DND-41 (cell line): Measurements from ENCODE around the gene STAT6.

ENCODE experiments used
- ATAC-seq: fragments of 200-7000 bp; cut with Tn5 transposase; 3 replicates; pipeline ENCODE4 v1.9.1; 2021; ENCODE audit warnings: low read depth; ENCODE audit not compliant: insufficient read depth
- DNase-seq: peaks from one replicate; pipeline ENCODE4 v3.0.0-alpha.2; 2020
- H2AFZ ChIP-seq: 2 replicates; pipeline ENCODE4 v1.6.0; 2012; ENCODE audit warnings: low read depth, low read length
- H3K27ac ChIP-seq: 2 replicates; pipeline ENCODE4 v1.5.1; 2012; ENCODE audit warnings: low read length, inconsistent platforms
- H3K27me3 ChIP-seq: fragments of 200-600 bp; sonication (generic); 2 replicates; pipeline ENCODE4 v1.6.0; 2012; ENCODE audit warnings: low read length, mild to moderate bottlenecking, inconsistent platforms; ENCODE audit not compliant: insufficient read depth, poor library complexity
- H3K36me3 ChIP-seq: 2 replicates; pipeline ENCODE4 v1.5.1; 2012; ENCODE audit warnings: low read length, inconsistent platforms; ENCODE audit not compliant: insufficient read depth
- H3K4me1 ChIP-seq: 2 replicates; pipeline ENCODE4 v1.5.1; 2012; ENCODE audit warnings: mild to moderate bottlenecking, low read length; ENCODE audit not compliant: insufficient read depth
- H3K4me2 ChIP-seq: 2 replicates; pipeline ENCODE4 v1.6.0; 2012; ENCODE audit warnings: mild to moderate bottlenecking, moderate library complexity, low read length, inconsistent platforms; ENCODE audit not compliant: insufficient read depth
- H3K4me3 ChIP-seq, 2 experiments: fragments of 200-600 bp in 1 of 2; shearing (Covaris generic) in 1 of 2; 2 replicates each; pipeline ENCODE4 v1.5.1; 2012 to 2016; ENCODE audit warnings: inconsistent platforms in 2 of 2, low read length in 2 of 2, mild to moderate bottlenecking in 2 of 2, low read depth in 1 of 2, moderate library complexity in 1 of 2
- H3K79me2 ChIP-seq: 2 replicates; pipeline ENCODE4 v1.6.0; 2012; ENCODE audit warnings: low read length, inconsistent platforms; ENCODE audit not compliant: insufficient read depth
- H3K9ac ChIP-seq: 2 replicates; pipeline ENCODE4 v1.6.0; 2012; ENCODE audit warnings: low read depth, mild to moderate bottlenecking, inconsistent platforms, low read length, moderate library complexity
- H3K9me3 ChIP-seq: 2 replicates; pipeline ENCODE4 v1.5.1; 2012; ENCODE audit warnings: low read length, moderate library complexity, mild to moderate bottlenecking, inconsistent platforms; ENCODE audit not compliant: insufficient read depth, severe bottlenecking
- H4K20me1 ChIP-seq: 2 replicates; pipeline ENCODE4 v1.6.0; 2012; ENCODE audit warnings: low read length; ENCODE audit not compliant: insufficient read depth
- EZH2 ChIP-seq: IDR thresholded peaks from 3 replicates; pipeline ENCODE4 v1.6.1; 2012; ENCODE audit warnings: borderline replicate concordance, low read depth, mild to moderate bottlenecking, moderate library complexity, low read length, inconsistent platforms; ENCODE audit not compliant: severe bottlenecking
- TF ChIP-seq, protein P1 (sequence below): IDR thresholded peaks from 2 replicates; pipeline ENCODE4 v1.5.1; 2012; ENCODE audit warnings: borderline replicate concordance, low read length, moderate library complexity, mild to moderate bottlenecking; ENCODE audit not compliant: poor library complexity, severe bottlenecking; ENCODE audit errors: extremely low read depth

Gene STAT6

DNA sequence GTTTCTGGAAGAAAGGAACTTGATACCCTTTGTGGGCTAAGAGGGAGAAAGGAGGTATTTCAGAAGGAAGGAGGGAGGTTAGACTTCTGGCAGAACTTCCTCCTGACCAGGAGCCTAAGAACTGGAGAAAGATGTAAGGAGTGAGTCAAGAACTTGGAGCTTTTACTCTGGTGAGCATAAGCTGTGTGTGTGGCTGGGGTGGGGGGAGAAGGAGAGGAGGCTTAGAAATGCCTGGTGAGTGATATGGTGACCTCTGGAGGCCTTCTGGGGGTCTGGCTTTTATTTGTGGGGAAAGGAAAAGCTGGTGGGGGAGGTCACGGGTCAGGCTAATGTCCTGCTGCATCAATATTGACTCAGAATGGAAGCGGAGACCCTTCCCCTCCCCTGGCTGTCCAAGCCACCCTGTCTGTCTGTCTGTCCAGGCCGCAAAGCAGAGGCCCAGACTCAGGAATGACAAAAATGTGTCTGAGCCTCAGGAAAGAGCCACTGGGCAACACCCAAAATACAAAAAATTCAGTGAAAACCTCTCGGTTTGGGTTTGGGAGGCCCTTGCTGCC lies 21.9 kb upstream of the STAT6 start:
- ATAC-seq = no peak

DNA sequence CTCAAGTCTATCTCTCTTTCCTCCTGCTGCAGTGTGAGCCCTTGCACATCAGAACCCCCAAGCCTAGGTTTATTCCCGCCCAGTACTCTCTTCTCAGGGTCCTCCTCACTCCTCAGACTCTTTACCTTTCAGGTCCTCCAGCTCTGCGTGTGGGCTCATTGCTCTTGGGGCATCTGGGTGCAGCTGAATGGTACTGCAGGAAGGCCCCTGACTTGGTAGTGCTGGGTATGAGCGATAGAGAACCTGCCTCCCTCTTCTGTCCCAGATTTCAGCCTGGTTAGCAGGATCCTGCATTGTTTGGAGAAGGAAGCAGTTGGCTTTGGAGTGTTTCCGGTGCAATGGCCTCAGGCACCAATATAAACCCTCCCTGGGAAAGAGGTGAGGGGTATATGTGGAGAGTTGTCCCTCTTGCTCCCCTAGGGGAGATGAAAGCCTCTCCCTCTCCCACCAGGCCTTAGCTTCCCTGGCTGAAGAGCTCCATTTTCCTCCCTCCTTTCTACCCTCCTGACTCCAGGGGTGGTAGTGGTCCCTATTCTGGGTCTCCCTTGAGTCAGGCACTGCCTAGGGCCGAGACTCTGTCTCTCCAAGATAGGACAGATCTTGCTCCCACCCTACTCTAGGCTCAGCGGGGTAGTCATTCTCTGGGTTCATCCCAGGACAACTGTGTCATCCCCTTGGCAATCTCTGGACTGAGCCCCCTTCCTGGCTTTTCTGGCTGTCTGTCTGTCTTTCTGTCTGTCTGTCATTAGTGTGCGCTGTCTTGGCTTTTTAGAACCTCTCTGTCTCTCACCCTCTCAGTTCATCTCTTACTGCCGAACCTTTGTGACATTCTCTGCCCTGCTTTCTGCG lies 21.0 kb upstream of the STAT6 start:
- no peaks in the 10 kb centered on the region for H3K79me2 ChIP-seq
- no peak overlapping the region for H3K27ac ChIP-seq
- TF ChIP-seq EZH2 = no peak
- TF ChIP-seq, protein P1, sequence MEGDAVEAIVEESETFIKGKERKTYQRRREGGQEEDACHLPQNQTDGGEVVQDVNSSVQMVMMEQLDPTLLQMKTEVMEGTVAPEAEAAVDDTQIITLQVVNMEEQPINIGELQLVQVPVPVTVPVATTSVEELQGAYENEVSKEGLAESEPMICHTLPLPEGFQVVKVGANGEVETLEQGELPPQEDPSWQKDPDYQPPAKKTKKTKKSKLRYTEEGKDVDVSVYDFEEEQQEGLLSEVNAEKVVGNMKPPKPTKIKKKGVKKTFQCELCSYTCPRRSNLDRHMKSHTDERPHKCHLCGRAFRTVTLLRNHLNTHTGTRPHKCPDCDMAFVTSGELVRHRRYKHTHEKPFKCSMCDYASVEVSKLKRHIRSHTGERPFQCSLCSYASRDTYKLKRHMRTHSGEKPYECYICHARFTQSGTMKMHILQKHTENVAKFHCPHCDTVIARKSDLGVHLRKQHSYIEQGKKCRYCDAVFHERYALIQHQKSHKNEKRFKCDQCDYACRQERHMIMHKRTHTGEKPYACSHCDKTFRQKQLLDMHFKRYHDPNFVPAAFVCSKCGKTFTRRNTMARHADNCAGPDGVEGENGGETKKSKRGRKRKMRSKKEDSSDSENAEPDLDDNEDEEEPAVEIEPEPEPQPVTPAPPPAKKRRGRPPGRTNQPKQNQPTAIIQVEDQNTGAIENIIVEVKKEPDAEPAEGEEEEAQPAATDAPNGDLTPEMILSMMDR = no peak
- no peak overlapping the region for H3K9ac ChIP-seq
- no peak overlapping the region for H3K4me3 ChIP-seq
- peaks cover 31% of the 10 kb centered on the region for H3K27me3 ChIP-seq
- peaks cover 16% of the 10 kb centered on the region for H3K4me1 ChIP-seq
- no peaks in the 10 kb centered on the region for H4K20me1 ChIP-seq
- H2AFZ ChIP-seq = no peak overlapping the region
- H3K9me3 ChIP-seq = no peaks in the 10 kb centered on the region
- ATAC-seq (no peak), DNase-seq (no peak)
- no peak overlapping the region for H3K4me2 ChIP-seq
- H3K36me3 ChIP-seq = no peaks in the 10 kb centered on the region

More for the DNA sequence above, 21.9 kb upstream of the STAT6 start:
- no peaks in the 10 kb centered on the region for H3K36me3 ChIP-seq
- H3K27me3 ChIP-seq = peaks cover 21% of the 10 kb centered on the region
- H3K79me2 ChIP-seq = no peaks in the 10 kb centered on the region
- no peak for DNase-seq
- H3K9ac ChIP-seq = no peak overlapping the region
- H3K4me1 ChIP-seq = peaks cover 6% of the 10 kb centered on the region
- H2AFZ ChIP-seq = no peak overlapping the region
- TF ChIP-seq EZH2 = no peak
- TF ChIP-seq, protein P1 = no peak
- H3K4me2 ChIP-seq = no peak overlapping the region
- H3K4me3 ChIP-seq = no peak overlapping the region
- no peaks in the 10 kb centered on the region for H4K20me1 ChIP-seq
- no peaks in the 10 kb centered on the region for H3K9me3 ChIP-seq
- no peak overlapping the region for H3K27ac ChIP-seq

DNA sequence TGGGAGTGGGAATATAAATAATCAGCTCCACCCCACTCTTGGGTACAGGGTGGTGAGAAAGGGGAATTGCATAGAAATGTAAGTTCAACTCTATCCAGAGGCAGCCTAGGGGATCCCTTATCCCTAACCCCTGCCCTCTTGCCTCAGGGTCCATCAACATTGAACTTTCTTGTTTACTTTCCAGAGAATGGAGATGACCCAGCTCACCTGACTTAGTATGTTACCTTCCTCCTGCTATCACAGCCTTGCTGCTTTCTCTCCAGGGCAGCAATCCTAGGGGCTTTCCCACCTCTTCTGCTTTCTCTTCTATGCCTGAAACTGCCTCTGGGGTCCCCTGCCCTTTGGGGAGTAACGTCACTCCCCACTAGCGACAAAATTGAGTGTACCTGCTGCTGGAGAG lies 19.8 kb upstream of the STAT6 start:
- H3K36me3 ChIP-seq = no peaks in the 10 kb centered on the region
- no peak overlapping the region for H3K9ac ChIP-seq
- no peak overlapping the region for H2AFZ ChIP-seq
- TF ChIP-seq, protein P1 = no peak
- TF ChIP-seq EZH2 = no peak
- no peak overlapping the region for H3K4me3 ChIP-seq
- no peaks in the 10 kb centered on the region for H3K79me2 ChIP-seq
- H3K27me3 ChIP-seq = peaks cover 39% of the 10 kb centered on the region
- no peaks in the 10 kb centered on the region for H3K9me3 ChIP-seq
- H4K20me1 ChIP-seq = no peaks in the 10 kb centered on the region
- H3K27ac ChIP-seq = no peak overlapping the region
- ATAC-seq = no peak
- DNase-seq = no peak
- H3K4me2 ChIP-seq = no peak overlapping the region
- H3K4me1 ChIP-seq = peaks cover 16% of the 10 kb centered on the region
